ENCODE results near the gene P2RY14.

Gene P2RY14

GRCh38 chr3:151201051-151201730 is 77.2 kb downstream of the P2RY14 start:
- H3K4me3 ChIP-seq (ENCODE audit: low read depth, low read length) = no peak overlapping the region
- no peak for DNase-seq (ENCODE audit: low read depth)
- no peak for TF ChIP-seq CTCF (IDR thresholded peaks at IDR 0.05; ENCODE audit: control insufficient read depth, extremely low read depth, insufficient read depth)

- no peak for TF ChIP-seq CTCF (IDR thresholded peaks at IDR 0.05; ENCODE audit: control insufficient read depth, extremely low read depth, insufficient read depth)
- H3K4me3 ChIP-seq (ENCODE audit: low read depth, low read length) = no peak overlapping the region
- no peak for DNase-seq (ENCODE audit: low read depth)
Measured at GRCh38 chr3:151200586-151200985, 77.8 kb downstream of the P2RY14 start.

GRCh38 chr3:151199554-151200438 is 78.5 kb downstream of the P2RY14 start:
- DNase-seq (ENCODE audit: low read depth) = no peak
- no peak overlapping the region for H3K4me3 ChIP-seq (ENCODE audit: low read depth, low read length)
- TF ChIP-seq CTCF (IDR thresholded peaks at IDR 0.05; ENCODE audit: control insufficient read depth, extremely low read depth, insufficient read depth) = no peak

- peak; percentile 68 for DNase-seq (ENCODE audit: low read depth)
- H3K4me3 ChIP-seq (ENCODE audit: low read depth, low read length) = no peak overlapping the region
- no peak for TF ChIP-seq CTCF (IDR thresholded peaks at IDR 0.05; ENCODE audit: control insufficient read depth, extremely low read depth, insufficient read depth)
Measured at GRCh38 chr3:151198849-151199248, 79.5 kb downstream of the P2RY14 start.

GRCh38 chr3:151197981-151198767 is 80.2 kb downstream of the P2RY14 start:
- no peak overlapping the region for H3K4me3 ChIP-seq (ENCODE audit: low read depth, low read length)
- TF ChIP-seq CTCF (IDR thresholded peaks at IDR 0.05; ENCODE audit: control insufficient read depth, extremely low read depth, insufficient read depth) = no peak
- DNase-seq (ENCODE audit: low read depth) = no peak

GRCh38 chr3:151197228-151197627 is 81.1 kb downstream of the P2RY14 start:
- no peak for TF ChIP-seq CTCF (IDR thresholded peaks at IDR 0.05; ENCODE audit: control insufficient read depth, extremely low read depth, insufficient read depth)
- H3K4me3 ChIP-seq (ENCODE audit: low read depth, low read length) = no peak overlapping the region
- DNase-seq (ENCODE audit: low read depth) = no peak
